Hepatic stellate cell (primary cell): Measurements from ENCODE around the gene BCL7A.

Experiments
- DNase-seq: peaks from one replicate; pipeline ENCODE4 v3.0.0; 2011; ENCODE audit warnings: low spot score

BCL7A gene

DNA sequence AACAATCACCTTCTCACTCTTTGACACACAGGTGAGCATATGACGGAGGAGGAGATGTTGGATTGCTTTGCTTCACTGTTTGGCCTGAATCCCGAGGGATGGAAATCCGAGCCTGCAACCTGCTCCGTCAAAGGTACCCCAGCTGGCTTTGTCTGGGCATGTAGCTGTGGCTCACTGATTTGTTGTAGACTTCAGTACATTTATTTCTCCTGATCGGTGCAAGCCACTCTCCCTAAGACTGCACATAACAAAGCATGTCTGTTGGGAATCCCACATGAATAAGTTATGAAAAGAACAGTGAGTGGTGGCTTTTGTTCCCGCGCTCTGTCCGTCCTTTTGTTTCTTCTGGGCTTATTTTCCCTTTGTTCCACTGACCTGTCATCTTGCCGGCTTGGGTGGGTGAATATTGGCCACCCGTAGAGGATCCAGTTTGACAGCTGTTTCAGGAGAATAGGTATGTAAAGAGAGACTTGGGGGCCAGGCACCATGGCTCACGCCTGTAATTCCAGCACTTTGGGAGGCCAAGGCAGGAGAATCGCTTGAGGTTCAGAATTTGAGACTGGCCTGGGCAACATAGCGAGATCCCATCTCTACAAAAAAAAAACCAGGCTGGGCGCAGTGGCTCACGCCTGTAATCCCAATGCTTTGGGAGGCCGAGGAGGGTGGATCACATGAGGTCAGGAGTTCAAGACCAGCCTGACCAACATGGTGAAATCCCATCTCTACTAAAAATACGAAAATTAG is 20.0 kb upstream of the BCL7A start:
- DNase-seq = no peak

DNA sequence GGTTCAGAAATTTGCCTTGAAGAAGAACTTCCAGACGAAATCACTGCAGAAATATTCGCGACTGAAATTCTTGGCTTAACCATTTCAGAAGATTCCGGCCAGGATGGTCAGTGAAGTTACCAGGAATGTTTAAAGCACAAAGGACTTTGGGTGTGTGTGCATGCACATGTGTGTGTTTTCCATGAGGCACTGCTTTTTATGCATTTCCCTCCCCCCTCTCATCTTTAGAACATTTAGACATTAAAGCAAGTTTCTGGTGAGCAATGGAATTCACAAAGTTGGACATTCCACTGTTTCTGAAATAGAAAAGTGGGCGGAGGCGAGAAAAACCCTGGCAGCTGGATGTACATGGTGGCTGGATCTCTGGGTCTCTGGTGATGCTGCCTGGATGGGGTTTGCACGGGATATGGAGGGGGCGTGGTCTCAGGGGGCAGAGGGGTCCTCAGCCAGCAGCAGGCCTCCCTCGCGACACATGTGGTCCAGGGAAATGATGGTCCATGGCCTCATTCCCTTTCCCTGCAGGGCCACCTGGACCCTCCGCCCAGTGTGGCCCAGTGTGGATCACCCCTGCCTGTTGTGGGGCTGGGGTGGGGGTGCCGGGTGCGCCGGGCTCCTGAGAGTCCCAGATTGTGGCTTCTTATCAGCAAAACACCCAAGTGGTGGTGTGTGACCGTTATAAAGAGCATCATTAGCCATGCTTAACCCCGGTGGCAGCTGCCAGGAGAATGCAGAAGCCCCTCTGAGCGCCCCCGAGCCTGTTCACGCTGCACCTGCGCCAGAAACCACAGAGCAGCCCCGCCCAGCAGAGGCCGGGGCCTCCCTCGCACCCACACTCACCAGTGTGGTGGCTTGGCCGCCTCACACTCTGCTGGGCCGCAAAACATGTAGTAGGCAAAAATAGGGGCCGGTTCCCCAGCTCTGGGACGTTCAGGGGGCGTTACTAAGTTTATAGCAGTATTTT is 17.8 kb upstream of the BCL7A start:
- DNase-seq = peak; percentile 58

DNA sequence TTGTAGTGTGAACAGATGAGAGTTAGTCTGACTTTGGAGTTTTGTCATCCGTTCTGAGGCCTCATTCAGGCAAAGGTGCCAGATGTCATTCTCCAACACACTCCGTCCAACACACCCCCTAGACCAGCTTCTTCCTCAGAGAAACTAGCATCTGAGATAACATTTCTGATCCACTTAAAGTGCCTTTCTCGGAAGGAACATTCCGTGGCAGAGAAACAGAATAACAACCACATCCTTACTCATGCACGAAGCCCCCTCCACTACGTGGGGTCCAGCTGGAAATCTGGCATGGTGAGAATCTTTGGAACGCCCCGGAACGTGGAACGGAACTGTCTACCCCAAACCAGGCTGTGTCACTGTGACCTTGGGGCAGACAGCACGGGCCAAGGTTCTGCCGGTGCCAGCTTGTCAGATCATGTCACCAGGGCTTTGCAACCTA is 17.0 kb upstream of the BCL7A start:
- no peak for DNase-seq

DNA sequence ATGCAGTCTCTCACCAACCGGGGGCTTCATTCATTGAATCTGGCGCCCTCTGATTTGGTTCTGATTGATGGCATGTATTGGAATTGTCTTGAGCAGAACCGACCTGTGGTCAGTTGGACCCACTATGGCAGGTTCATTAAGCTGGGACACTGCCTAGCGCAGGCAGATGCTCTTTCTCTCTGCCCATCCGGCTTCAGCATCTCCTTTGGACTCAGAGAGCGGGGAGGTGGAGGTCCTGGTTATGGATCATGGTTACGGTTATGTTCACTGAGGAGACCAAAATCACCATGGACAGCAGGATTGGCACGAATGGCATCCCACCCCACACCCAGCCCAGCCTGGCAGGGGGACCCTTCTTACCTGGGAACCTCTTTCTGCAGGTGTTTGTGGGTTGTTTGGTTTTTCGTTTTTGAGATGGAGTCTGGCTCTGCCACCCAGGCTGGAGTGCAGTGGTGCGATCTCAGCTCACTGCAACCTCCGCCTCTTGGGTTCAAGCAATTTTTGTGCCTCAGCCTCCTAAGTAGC is 16.4 kb upstream of the BCL7A start:
- no peak for DNase-seq

DNA sequence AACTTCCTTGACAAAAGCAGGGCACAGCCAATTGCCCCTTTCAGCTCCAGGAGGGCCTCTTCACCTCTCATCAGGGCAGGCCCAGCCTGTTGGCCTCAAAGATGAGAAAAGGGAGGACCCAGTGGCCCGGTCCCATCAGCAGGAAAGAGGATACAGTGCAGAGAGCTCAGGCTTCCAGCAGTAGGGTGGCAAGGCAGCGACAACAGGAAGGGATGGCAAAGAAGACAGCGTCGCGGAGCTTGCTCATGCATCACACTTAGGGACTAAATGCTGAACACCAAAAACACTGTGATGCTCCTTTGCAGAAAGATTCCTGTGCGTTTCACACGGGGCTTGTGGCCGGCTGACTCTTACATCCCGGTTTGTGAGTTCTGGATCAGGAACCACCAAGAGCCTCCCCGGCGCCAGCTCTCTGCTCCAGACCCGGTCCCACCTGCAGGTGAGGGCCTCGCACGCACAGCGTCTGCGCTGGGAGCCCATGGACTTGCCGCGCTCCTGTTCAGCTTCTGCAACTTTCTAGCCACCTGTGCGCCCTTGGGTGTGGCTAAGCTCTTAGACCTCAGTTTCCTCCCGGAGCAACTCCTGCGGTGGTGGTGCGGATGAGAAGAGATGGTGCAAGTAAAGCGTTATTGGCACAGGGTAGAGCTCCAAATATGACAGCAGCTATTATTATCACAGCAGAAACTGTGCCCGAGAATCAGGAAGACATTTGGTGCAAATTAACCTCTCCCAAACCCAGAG is 15.3 kb upstream of the BCL7A start:
- no peak for DNase-seq

DNA sequence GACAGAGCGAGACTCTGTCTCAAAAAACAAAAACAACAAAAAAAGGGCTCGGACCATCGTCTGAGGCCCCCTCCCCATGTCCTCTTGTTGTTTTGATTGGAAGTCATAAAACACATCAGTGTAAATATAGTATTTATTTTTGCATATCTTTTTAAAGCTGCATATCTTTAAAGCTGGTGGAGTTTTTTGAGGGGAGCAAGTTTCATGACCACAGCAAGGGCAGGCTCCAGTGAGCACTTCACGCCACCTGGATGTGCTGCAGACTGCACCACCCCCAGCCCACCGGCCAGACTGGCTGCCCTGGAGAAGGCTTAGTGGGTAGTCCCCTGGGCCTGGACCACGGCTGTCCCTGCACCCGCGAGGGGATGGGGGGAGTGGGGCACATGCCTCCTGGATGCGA is 11.9 kb upstream of the BCL7A start:
- DNase-seq = no peak

DNA sequence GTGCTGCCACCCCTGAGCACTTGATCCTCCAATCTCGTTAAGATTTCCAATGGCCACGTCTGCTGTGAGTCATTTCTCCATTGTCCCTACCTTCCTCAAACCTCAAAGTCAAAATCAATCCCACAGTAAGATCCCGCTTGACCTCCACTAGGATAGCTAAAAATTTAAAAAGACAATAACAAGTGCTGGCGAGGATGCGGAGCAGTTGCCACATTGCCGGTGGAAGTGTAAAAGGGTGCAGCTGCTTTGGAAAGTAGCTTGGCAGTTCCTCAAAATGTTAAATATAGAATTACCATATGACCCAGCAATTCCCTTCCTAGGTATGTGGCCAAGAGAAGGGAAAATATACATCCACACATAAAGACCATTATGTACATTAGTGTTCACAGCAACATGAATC is 9.5 kb upstream of the BCL7A start:
- DNase-seq = no peak

DNA sequence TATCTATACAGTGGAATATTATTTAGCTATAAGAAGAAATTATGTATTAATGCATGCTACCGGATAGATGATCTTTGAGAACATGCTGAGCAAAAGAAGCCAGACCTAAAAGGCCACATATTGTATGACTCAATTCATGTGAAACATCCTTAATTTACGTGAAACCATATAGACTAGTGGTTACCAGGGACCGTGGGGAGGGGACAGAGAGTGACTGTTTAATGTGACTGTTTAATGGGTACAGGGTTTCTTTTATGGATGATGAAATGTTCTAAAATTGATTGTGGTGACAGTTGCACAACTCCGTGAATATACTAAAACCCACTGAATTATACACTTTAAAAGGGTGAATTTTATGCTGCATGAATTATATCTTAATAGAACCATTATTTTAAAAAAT is 8.5 kb upstream of the BCL7A start:
- DNase-seq = no peak

DNA sequence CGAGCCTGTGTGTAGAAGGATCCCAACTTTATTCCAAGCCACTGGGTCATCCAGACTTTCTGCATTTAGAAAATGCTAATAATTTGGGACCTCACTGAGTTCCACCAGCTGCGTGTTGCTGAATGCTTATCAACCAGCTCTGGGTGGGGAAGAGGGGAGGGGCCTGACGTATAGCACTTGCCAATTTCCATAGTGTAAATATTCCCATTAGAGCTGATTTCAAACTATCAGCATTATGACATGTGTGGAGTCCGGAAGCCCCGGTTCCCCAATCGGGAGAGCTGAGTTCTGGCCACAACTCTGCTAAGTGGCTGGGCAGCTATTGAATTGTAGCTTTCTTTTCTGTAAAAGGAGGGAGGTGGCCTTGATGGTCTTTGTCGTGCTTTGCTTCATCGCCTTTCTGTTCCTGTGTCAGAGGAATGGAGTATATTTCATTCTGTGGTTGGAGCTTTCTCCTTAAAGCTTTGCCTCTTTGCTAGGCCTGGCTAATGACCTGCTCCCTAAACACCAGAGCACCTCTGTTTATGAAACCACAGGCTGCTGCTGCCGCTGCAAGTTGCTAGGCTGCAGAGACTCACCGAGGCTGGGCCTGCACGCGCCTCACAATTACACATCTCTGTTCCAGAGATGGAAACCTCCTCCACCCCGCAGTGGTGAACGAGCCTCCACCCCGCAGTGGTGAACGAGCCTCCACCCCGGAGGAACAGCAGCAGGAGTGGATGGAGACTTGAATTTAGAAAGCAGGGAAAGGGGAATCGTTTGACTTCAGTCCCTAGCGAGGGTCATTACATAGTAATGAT is 7.7 kb upstream of the BCL7A start:
- DNase-seq = no peak

DNA sequence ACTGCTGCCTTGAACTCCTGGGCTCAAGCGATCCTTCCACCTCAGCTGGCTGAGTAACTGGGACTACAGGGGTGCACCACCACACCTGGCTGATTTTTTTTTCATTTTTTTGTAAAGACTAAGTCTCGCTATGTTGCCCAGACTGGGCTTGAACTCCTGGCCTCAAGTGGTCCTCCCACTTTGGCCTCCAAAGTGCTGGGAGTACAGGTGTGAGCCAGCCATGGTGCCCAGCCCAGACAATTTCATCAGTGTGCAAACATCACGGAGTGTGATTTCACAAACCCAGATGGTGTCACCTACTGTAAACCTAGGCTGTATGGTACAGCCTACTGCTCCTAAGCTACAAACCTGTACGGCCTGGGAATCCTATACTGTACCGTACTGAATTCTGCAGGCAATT is 6.9 kb upstream of the BCL7A start:
- no peak for DNase-seq

DNA sequence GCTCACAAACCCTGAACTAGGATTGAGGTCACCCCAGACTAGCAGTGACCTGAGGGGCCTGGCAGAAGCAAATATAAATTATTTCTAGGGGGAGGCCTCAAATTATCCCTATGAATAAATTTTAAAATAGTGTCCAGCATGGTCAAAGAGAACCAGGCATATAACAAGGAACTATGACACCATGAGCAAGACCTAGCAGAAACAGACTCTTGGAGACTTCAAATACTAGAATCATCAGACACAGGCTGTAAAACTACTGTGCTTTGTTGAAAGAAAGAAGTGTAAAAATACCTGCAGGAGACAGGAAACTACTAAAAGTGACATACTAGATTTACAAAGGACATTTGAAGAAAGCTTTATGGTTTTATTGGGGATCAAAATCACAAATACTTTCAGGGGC is 3.2 kb upstream of the BCL7A start:
- DNase-seq = no peak

DNA sequence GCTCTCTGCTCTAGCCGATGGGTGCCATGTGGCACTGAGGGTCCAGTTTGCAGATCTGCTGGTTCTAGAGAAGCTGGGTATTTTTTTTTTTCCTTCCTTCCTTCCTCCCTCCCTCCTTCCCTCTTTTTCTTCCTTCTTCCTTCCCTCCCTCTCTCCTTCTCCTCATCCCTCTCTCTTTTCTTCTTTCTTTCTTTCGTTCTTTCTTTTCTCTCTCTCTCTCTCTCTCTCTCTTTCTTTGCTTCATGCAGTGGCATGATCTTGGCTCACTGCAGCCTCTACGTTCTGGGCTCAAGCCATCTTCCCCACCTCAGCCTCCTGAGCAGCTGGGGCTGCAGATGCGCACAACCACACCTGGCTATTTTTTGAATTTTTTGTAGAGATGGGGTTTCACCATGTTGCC is 2.7 kb upstream of the BCL7A start:
- no peak for DNase-seq

DNA sequence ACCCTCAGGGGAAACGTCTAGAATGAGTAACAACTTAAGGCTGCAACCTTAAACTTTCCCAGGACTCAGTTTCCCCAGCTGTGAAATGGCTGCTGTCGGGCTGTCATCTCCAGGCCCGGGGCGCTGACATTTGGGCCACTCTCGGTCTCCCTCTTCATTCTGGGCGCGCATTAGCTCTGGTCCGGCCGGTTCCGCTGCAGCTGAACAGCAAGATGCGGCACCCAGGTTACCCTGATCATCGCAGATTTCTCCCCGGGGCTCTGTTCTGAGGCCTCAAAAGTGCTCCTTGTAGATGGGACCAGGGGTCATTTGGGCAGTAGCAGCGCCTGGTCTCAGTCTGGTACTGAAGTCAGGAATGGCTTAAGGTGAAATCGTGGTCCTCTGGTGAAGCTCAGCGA is 890 bp upstream of the BCL7A start:
- DNase-seq = no peak

DNA sequence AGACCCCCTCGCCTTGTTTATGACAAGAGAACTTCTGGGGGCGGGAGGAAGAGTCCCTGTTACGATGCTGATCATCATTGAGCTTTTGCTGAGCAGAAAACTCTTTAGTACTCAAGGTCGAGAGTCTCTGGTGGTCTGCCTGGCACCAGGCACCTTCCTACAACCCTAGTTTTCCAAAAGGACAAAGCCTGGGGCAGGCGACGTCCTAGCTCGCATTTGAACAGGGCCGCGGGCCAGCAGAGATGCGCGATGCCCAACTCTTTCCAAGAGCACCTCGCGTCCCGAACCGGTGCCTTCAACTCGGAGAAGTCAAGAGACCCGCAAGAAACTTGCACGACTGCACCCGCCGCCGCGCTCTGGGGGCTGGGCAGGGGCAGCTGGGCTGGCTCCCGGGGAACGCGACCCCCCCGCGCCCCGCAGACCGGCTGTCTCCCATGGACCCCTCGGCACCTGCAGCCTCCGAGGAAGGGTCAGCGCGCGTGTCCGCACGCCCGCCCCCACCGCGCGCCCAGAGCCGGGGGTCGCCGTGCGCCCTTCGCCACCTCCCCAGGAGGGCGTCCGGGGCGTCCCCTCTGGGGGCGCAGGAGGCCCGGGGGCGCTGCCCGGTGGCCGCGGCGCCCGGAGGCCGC is 377 bp upstream of the BCL7A start:
- DNase-seq = peak; percentile 50

DNA sequence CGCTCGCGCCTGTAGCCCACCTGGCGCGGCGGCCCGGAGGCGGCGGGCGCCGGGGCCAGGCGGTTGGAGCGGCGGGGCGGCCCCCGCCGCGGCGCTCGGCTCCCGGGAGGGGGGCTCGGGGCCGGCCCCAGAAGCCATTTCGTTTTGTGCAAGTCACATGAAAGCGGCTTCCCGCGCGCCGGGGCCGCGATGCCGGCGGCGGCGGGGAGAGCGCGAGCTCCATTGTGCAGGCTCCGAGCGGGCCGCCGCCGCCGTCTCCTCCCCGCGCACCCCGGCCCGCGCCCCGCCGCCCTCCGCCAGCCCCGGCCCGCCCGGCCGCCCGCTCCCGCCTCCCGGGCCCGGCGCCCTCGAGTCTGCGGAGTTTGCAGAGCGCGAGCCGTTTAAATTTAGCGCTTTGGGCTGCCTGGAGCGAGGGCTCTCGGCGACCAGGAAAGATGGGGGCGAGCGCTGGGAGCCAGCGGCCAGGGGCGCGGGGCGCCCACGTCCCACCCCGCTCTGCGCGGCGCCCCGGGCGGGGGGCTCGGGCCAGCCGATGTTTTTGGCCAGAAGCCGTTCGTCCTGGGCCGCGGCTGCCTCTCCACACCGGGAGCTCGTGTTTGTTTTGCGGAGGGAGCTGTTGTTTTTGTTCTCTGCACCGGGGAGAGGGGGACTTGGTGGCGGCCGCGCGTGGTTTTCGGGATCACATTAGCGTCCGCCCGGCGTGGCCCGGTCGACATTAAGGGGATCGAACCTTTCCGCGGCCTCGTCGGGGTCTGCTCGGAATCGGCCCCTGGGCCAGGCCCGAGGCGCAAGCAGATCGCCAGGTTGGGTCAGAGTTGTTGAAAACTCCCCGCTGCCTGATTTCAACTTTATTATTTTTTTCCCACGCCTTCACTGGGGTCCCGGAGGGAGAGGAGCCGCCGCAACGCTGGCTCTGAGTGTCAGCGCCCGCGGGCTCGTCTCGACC is 982 bp downstream of the BCL7A start:
- peak; percentile 62 for DNase-seq

DNA sequence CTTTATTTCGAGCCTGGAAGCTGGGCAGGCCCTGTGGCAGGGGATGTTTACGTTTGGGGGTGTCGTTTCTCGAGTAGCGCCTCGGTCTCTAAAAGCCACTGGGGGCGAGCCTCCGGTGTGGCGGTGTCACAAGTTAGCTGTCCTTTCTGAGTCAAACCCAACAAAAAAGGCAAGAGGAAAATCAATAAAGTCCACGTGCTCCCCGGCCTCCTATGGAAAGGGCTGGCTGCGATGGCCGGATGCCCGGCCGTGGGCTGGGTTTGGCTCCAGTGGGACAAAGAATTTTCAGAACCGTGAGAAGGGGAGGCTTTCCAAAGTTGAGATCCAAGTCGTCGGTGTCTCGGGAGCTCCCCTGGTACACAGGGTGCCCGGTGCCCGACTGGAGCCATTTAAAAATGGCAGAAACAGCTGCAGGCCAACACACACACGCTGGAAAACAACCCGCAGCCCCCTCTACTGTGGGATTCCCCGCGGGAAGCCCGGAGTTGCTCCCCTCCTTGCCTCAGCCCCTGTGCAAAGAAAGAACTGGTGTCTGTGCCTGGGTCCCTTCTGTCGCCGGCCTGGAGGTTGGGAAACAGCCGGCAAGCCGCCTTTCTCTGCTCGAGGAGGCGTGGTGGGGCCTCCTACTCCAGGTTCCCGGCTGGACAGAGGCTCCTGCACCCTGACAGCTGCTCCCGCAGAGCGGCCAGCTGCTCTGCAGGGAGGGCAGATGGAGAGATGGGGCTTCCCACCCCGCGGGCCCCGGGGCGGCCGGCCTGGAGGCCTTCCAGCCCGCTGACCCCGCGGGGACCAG is 1.9 kb downstream of the BCL7A start:
- DNase-seq = peak; percentile 88

DNA sequence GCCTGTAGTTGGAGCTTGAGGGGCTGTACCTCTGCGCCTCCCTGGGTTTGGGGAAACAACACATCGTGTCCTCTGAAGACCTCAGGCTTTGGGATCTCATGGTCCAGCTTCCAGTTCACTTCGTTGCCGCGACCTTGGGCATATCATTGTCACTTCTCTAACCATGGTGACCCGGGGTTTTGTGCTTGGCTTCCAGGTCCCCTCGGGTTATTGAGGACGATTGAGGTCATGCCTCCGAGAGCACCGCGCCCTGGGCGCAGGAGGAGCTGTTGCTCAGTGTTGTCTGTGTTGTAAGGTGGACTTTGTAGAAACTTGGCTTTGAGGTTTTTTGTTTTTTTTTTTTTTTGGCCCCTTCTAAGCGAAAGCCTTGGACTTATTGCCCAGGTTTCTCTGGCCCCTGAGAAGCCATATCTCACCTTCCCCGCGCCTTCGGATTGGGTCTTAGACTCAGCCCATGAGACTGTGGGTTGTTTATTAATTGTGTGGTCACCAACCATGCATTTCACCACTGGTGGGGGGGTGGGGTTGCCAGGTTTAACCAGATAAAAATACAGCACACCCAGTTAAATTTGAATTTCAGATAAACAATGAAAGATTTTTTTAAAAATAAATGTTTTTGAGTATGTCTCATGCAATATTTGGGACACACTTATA is 2.6 kb downstream of the BCL7A start:
- no peak for DNase-seq

DNA sequence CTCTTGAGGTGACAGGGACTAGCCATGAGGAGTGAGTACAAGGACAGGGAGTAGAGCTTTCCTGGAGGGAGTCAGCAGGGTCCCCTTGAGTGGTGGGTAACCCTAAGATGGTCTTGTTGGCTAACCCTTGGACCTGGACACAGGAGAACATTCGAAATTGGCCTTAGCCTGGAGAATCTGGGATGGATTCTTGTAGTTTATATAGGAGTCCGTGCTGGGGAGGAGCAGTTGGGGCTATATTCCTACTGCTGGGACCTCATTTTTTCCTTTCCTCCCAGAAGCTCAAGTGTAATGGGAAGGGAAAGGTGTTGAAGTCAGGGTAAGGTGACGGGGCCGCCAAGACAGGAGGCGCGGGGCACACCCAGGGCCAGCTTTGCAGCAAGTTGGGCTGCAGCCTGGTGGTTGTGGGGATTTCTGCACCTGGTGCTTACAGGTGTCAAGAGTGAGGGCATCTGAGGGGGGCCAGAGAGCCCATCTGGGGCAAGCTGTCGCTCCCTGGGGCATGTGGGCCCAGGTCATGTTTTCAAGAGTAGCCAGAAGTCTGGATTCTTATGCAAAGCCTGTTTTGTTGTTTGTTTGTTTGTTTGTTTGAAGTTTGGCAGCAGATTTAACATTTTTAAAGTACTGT is 5.1 kb downstream of the BCL7A start:
- no peak for DNase-seq
